Liver (tissue), 9 donors: ENCODE data around the gene RCOR2. TPM values are rescaled to one million over a fixed set of nuclear protein-coding genes. Genes with fewer than 3 reads are reported as not detected.

ENCODE experiments used
- DNase-seq: peaks from one replicate; pipeline ENCODE4 v3.0.0-alpha.2; 2017; ENCODE audit warnings: low spot score
- H3K27ac ChIP-seq, 2 donors: one replicate each; pipeline ENCODE4 v1.7.0; 2013; ENCODE audit warnings: inconsistent platforms in 2 of 2, low read length in 2 of 2, control low read depth in 1 of 2, low read depth in 1 of 2, mild to moderate bottlenecking in 1 of 2
- H3K27me3 ChIP-seq, 4 donors: one replicate each; pipeline versions ENCODE4 v1.6.1 to v1.7.0; 2013; ENCODE audit warnings: low read length in 3 of 4, inconsistent platforms in 1 of 4, mild to moderate bottlenecking in 1 of 4, moderate library complexity in 1 of 4; ENCODE audit not compliant: control insufficient read depth in 4 of 4, insufficient read depth in 4 of 4
- H3K36me3 ChIP-seq, 4 donors: one replicate each; pipeline versions ENCODE4 v1.6.1 to v1.7.0; 2013; ENCODE audit warnings: low read length in 3 of 4, mild to moderate bottlenecking in 3 of 4, low read depth in 1 of 4, moderate library complexity in 1 of 4; ENCODE audit not compliant: control insufficient read depth in 4 of 4, insufficient read depth in 3 of 4
- H3K4me1 ChIP-seq, 4 donors: one replicate each; pipeline versions ENCODE4 v1.6.1 to v1.7.0; 2013; ENCODE audit warnings: low read length in 3 of 4, mild to moderate bottlenecking in 3 of 4, moderate library complexity in 1 of 4; ENCODE audit not compliant: control insufficient read depth in 4 of 4, insufficient read depth in 4 of 4
- H3K4me3 ChIP-seq, 3 donors: one replicate each; pipeline versions ENCODE4 v1.6.1 to v1.7.0; 2013; ENCODE audit warnings: low read length in 3 of 3, control low read depth in 1 of 3, low read depth in 1 of 3, mild to moderate bottlenecking in 1 of 3
- H3K9ac ChIP-seq, 2 donors: one replicate each; pipeline ENCODE4 v1.7.0; 2013; ENCODE audit warnings: low read length in 2 of 2, mild to moderate bottlenecking in 2 of 2, moderate library complexity in 2 of 2, control low read depth in 1 of 2, low read depth in 1 of 2
- H3K9me3 ChIP-seq, 4 donors: one replicate each; pipeline versions ENCODE4 v1.6.1 to v1.7.0; 2013; ENCODE audit warnings: low read length in 3 of 4; ENCODE audit not compliant: control insufficient read depth in 4 of 4
- EGR1 ChIP-seq, 2 donors: IDR thresholded peaks; 2 replicates each; pipeline ENCODE4 v1.6.1; 2016 to 2018; ENCODE audit warnings: antibody characterized with exemption in 2 of 2, low read depth in 2 of 2
- FOXA1 ChIP-seq: IDR thresholded peaks from 2 replicates; pipeline ENCODE4 v1.6.1; 2016; ENCODE audit warnings: antibody characterized with exemption
- FOXA2 ChIP-seq: IDR thresholded peaks from 2 replicates; pipeline ENCODE4 v1.6.1; 2016; ENCODE audit warnings: antibody characterized with exemption
- GABPA ChIP-seq, 2 donors: IDR thresholded peaks in 1 of 2; conservative IDR thresholded peaks in 1 of 2; 2 replicates each; pipeline ENCODE4 v1.6.1; 2016; ENCODE audit warnings: antibody characterized with exemption in 2 of 2, mild to moderate bottlenecking in 1 of 2, moderate library complexity in 1 of 2
- HNF4A ChIP-seq, 2 donors: conservative IDR thresholded peaks; 2 replicates each; pipeline ENCODE4 v1.6.1; 2016; ENCODE audit warnings: antibody characterized with exemption in 2 of 2, mild to moderate bottlenecking in 2 of 2
- HNF4G ChIP-seq: IDR thresholded peaks from 2 replicates; pipeline ENCODE4 v1.6.1; 2016; ENCODE audit warnings: antibody characterized with exemption
- JUND ChIP-seq, 2 donors: IDR thresholded peaks; 2 replicates each; pipeline ENCODE4 v1.6.1; 2016; ENCODE audit warnings: antibody characterized with exemption in 2 of 2
- MAX ChIP-seq: IDR thresholded peaks from 2 replicates; pipeline ENCODE4 v1.6.1; 2016; ENCODE audit warnings: antibody characterized with exemption
- NR2F2 ChIP-seq: IDR thresholded peaks from 2 replicates; pipeline ENCODE4 v1.6.1; 2016; ENCODE audit warnings: antibody characterized with exemption
- RAD21 ChIP-seq, 2 donors: IDR thresholded peaks; 2 replicates each; pipeline ENCODE4 v1.6.1; 2016; ENCODE audit warnings: antibody characterized with exemption in 2 of 2, mild to moderate bottlenecking in 2 of 2
- RXRA ChIP-seq, 2 donors: IDR thresholded peaks; 2 replicates each; pipeline ENCODE4 v1.6.1; 2017 to 2018; ENCODE audit warnings: antibody characterized with exemption in 2 of 2, mild to moderate bottlenecking in 1 of 2
- SP1 ChIP-seq: IDR thresholded peaks from 2 replicates; pipeline ENCODE4 v1.6.1; 2018; ENCODE audit warnings: antibody characterized with exemption, mild to moderate bottlenecking
- TAF1 ChIP-seq: conservative IDR thresholded peaks from 2 replicates; pipeline ENCODE4 v1.6.1; 2016; ENCODE audit warnings: antibody characterized with exemption, mild to moderate bottlenecking
- YY1 ChIP-seq: IDR thresholded peaks from 2 replicates; pipeline ENCODE4 v1.6.1; 2016; ENCODE audit warnings: antibody characterized with exemption, mild to moderate bottlenecking
- ZBTB33 ChIP-seq: IDR thresholded peaks from 2 replicates; pipeline ENCODE4 v1.6.1; 2016; ENCODE audit warnings: antibody characterized with exemption
- WGBS: extraction: QIAGEN DNeasy Blood & Tissue Kit; methylation state at CpG from one replicate; pipeline ENCODE4 v1.1.7; 2013; 5-methylcytosine and 5-hydroxymethylcytosine counted together
- polyA plus RNA-seq, 2 donors: library from polyadenylated mRNA; stranded (reverse) in 1 of 2; unstranded in 1 of 2; fragments of 200-250 nt in 1 of 2; fragments of >200 nt in 1 of 2; fragmentation: Nextera tagmentation in 1 of 2; extraction: Ambion mirVana in 1 of 2; gene quantifications; one replicate each; pipeline versions ENCODE4 v1.2.1 to v1.2.3, GENCODE V29; 2013 to 2015
- total RNA-seq, 2 donors: library from RNA; depleted of rRNA; stranded (reverse); fragments of >200 nt; gene quantifications; one replicate each; pipeline ENCODE4 v1.2.3, GENCODE V29; 2014
- TF ChIP-seq, protein P1 (sequence below): fragments of 150-350 bp; IDR thresholded peaks from 2 replicates; pipeline ENCODE4 v1.5.1; 2017; ENCODE audit warnings: improper control_type of control experiment, low read depth, low read length; ENCODE audit not compliant: missing input control
- TF ChIP-seq, protein P2 (sequence below): IDR thresholded peaks from 2 replicates; pipeline ENCODE4 v1.6.1; 2016; ENCODE audit warnings: antibody characterized with exemption, mild to moderate bottlenecking
- TF ChIP-seq, protein P3 (sequence below): IDR thresholded peaks from 2 replicates; pipeline ENCODE4 v1.6.1; 2016; ENCODE audit warnings: antibody characterized with exemption
- donor health status: healthy.
- donor health status: healthy.
- donor health status: healthy.
- donor health status: healthy.
- donor health status: healthy.

RCOR2 gene
- total and polyA plus RNA-seq, 4 donors = 0.05 to 0.19 TPM; not detected in 2

GRCh38 chr11:63870351-63871140 lies 46.4 kb downstream of the RCOR2 start:
- no peak for TF ChIP-seq TAF1

GRCh38 chr11:63869683-63870082 lies 47.3 kb downstream of the RCOR2 start:
- H3K9ac ChIP-seq = no peak overlapping the region
- TF ChIP-seq, protein P1, sequence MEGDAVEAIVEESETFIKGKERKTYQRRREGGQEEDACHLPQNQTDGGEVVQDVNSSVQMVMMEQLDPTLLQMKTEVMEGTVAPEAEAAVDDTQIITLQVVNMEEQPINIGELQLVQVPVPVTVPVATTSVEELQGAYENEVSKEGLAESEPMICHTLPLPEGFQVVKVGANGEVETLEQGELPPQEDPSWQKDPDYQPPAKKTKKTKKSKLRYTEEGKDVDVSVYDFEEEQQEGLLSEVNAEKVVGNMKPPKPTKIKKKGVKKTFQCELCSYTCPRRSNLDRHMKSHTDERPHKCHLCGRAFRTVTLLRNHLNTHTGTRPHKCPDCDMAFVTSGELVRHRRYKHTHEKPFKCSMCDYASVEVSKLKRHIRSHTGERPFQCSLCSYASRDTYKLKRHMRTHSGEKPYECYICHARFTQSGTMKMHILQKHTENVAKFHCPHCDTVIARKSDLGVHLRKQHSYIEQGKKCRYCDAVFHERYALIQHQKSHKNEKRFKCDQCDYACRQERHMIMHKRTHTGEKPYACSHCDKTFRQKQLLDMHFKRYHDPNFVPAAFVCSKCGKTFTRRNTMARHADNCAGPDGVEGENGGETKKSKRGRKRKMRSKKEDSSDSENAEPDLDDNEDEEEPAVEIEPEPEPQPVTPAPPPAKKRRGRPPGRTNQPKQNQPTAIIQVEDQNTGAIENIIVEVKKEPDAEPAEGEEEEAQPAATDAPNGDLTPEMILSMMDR = no peak
- TF ChIP-seq EGR1 (IDR thresholded peaks at IDR 0.05; ENCODE audit: low read depth in 2 of 2) (no peak), NR2F2 (no peak), JUND (IDR thresholded peaks at IDR 0.05) (no peak), ZBTB33 (no peak), RAD21 (IDR thresholded peaks at IDR 0.05) (no peak), HNF4G (no peak), GABPA (IDR thresholded peaks at IDR 0.05 in 1 of 2, conservative IDR thresholded peaks at IDR 0.05 in 1 of 2) (no peak), RXRA (IDR thresholded peaks at IDR 0.05) (no peak), FOXA1 (no peak), HNF4A (conservative IDR thresholded peaks at IDR 0.05) (no peak), SP1 (no peak), TAF1 (no peak), FOXA2 (no peak), YY1 (no peak), MAX (no peak)
- TF ChIP-seq, protein P2, sequence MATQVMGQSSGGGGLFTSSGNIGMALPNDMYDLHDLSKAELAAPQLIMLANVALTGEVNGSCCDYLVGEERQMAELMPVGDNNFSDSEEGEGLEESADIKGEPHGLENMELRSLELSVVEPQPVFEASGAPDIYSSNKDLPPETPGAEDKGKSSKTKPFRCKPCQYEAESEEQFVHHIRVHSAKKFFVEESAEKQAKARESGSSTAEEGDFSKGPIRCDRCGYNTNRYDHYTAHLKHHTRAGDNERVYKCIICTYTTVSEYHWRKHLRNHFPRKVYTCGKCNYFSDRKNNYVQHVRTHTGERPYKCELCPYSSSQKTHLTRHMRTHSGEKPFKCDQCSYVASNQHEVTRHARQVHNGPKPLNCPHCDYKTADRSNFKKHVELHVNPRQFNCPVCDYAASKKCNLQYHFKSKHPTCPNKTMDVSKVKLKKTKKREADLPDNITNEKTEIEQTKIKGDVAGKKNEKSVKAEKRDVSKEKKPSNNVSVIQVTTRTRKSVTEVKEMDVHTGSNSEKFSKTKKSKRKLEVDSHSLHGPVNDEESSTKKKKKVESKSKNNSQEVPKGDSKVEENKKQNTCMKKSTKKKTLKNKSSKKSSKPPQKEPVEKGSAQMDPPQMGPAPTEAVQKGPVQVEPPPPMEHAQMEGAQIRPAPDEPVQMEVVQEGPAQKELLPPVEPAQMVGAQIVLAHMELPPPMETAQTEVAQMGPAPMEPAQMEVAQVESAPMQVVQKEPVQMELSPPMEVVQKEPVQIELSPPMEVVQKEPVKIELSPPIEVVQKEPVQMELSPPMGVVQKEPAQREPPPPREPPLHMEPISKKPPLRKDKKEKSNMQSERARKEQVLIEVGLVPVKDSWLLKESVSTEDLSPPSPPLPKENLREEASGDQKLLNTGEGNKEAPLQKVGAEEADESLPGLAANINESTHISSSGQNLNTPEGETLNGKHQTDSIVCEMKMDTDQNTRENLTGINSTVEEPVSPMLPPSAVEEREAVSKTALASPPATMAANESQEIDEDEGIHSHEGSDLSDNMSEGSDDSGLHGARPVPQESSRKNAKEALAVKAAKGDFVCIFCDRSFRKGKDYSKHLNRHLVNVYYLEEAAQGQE = no peak
- TF ChIP-seq, protein P3, sequence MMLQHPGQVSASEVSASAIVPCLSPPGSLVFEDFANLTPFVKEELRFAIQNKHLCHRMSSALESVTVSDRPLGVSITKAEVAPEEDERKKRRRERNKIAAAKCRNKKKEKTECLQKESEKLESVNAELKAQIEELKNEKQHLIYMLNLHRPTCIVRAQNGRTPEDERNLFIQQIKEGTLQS = no peak
- WGBS = 74% methylated on average over 8 of the region's 8 CpGs
- H3K4me3 ChIP-seq = no peak overlapping the region
- H3K4me1 ChIP-seq = peaks cover 5 to 61% (median 45%) of the 10 kb centered on the region in 4 donors
- DNase-seq = no peak
- no peak overlapping the region for H3K27ac ChIP-seq
- H3K36me3 ChIP-seq = no peaks in the 10 kb centered on the region
- H3K9me3 ChIP-seq = no peaks in the 10 kb centered on the region
- H3K27me3 ChIP-seq = no peaks in the 10 kb centered on the region

More at GRCh38 chr11:63870351-63871140, 46.4 kb downstream of the RCOR2 start:
- H3K4me3 ChIP-seq = no peak overlapping the region
- peaks cover 7 to 54% (median 43%) of the 10 kb centered on the region in 4 donors for H3K4me1 ChIP-seq
- no peaks in the 10 kb centered on the region for H3K36me3 ChIP-seq
- H3K27me3 ChIP-seq = no peaks in the 10 kb centered on the region
- 72% methylated on average over 14 of the region's 14 CpGs for WGBS
- no peaks in the 10 kb centered on the region for H3K9me3 ChIP-seq
- H3K9ac ChIP-seq = no peak overlapping the region
- DNase-seq = no peak
- H3K27ac ChIP-seq = peak overlapping the region in 1 of 2 donors; percentile 45
